NCI-H2171 (cell line): Measurements from ENCODE around the gene MYL5.
"Not testable (repeated sequence)": the region's sequence is repeated elsewhere in the genome, so short reads cannot be mapped to it uniquely, and the experiment has no call there.

Source experiments
- DNase-seq: peaks from one replicate; lab custom pipeline; 2025; lab: John Stamatoyannopoulos, UW

The MYL5 gene

GRCh38 chr4:729336-730315 is 55.3 kb downstream of the MYL5 start:
- no peak for DNase-seq

DNA sequence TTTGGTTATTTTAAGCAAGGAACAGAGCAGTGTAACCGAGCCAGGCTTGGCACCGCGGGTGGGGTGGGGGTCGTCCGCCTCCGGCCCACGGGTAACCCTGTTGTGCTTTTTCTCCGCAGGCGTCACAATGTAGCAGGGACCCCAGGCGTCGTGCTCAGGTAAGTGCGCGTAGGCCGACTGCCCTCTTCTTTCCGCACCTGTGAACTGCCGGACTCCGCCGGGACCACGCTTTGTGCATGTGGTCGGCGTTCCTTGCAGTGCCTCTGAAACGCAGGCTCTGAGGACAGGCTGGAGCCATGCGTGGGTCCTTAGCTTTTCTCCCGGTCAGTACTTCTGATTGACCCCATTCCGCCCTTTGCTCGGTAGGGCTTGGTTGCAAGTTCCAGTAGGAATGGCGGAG is 56.2 kb downstream of the MYL5 start:
- no peak for DNase-seq

- DNase-seq: not testable (repeated sequence)
These were observed 56.9 kb downstream of the MYL5 start for GRCh38 chr4:730946-731904.
